ENCODE data around the gene LRMDA. TPM values are rescaled to one million over a fixed set of nuclear protein-coding genes. Genes with fewer than 3 reads are reported as not detected.
"Not testable (repeated sequence)": the region's sequence is repeated elsewhere in the genome, so short reads cannot be mapped to it uniquely, and the experiment has no call there.

The LRMDA gene
- total RNA-seq, 1 experiment from 2014 or later: not detected

GRCh38 chr10:75521194-75521829, 89.9 kb downstream of the LRMDA start:
- CTCF ChIA-PET; BruUV-seq (replicated peaks): not testable (repeated sequence)

GRCh38 chr10:75525067-75525466, 93.6 kb downstream of the LRMDA start:
- no peaks in the 10 kb centered on the region for H3K9me3 ChIP-seq (ENCODE audit: low read depth, low read length, poor library complexity, severe bottlenecking)
- ChIA-PET POLR2A (ENCODE audit: low non-redundant PET) (no interaction called here), CTCF (no interaction called here)
- DNase-seq (ENCODE audit: low spot score): no peak
- intact Hi-C loops (cut with micrococcal nuclease; ENCODE audit: unreplicated experiment): no loop called here
- H3K36me3 ChIP-seq (ENCODE audit: insufficient read depth, low read length, poor library complexity, severe bottlenecking): no peaks in the 10 kb centered on the region
- H3K27ac ChIP-seq (ENCODE audit: low read depth, low read length, poor library complexity, severe bottlenecking): no peak overlapping the region
- BruUV-seq (replicated peaks): no TSS peak
- H3K27me3 ChIP-seq (replicated peaks; ENCODE audit: insufficient read depth, low read depth, low read length, poor library complexity): peaks cover 11% of the 10 kb centered on the region
- no peak overlapping the region for H3K4me3 ChIP-seq (ENCODE audit: low read depth, low read length, poor library complexity, severe bottlenecking)
- TF ChIP-seq CTCF (conservative IDR thresholded peaks at IDR 0.05; ENCODE audit: low read depth, low read length) (no peak), EZH2 (IDR thresholded peaks at IDR 0.05; ENCODE audit: borderline replicate concordance, low read depth, low read length, poor library complexity, severe bottlenecking) (no peak)
- H3K4me1 ChIP-seq (ENCODE audit: insufficient read depth, low read length, poor library complexity, severe bottlenecking): no peaks in the 10 kb centered on the region

More at GRCh38 chr10:75521194-75521829, 89.9 kb downstream of the LRMDA start:
- peaks cover 12% of the 10 kb centered on the region for H3K27me3 ChIP-seq (replicated peaks; ENCODE audit: insufficient read depth, low read depth, low read length, poor library complexity)
- H3K27ac ChIP-seq (ENCODE audit: low read depth, low read length, poor library complexity, severe bottlenecking); H3K4me3 ChIP-seq (ENCODE audit: low read depth, low read length, poor library complexity, severe bottlenecking); H3K36me3 ChIP-seq (ENCODE audit: insufficient read depth, low read length, poor library complexity, severe bottlenecking); POLR2A ChIA-PET (ENCODE audit: low non-redundant PET); intact Hi-C loops (cut with micrococcal nuclease; ENCODE audit: unreplicated experiment); DNase-seq (ENCODE audit: low spot score); H3K9me3 ChIP-seq (ENCODE audit: low read depth, low read length, poor library complexity, severe bottlenecking); H3K4me1 ChIP-seq (ENCODE audit: insufficient read depth, low read length, poor library complexity, severe bottlenecking): not testable (repeated sequence)

- H3K4me3 ChIP-seq (ENCODE audit: low read depth, low read length, poor library complexity, severe bottlenecking): no peak overlapping the region
- no peak for TF ChIP-seq EZH2 (IDR thresholded peaks at IDR 0.05; ENCODE audit: borderline replicate concordance, low read depth, low read length, poor library complexity, severe bottlenecking)
- TF ChIP-seq CTCF (conservative IDR thresholded peaks at IDR 0.05; ENCODE audit: low read depth, low read length): no peak
- no peaks in the 10 kb centered on the region for H3K4me1 ChIP-seq (ENCODE audit: insufficient read depth, low read length, poor library complexity, severe bottlenecking)
- intact Hi-C loops (cut with micrococcal nuclease; ENCODE audit: unreplicated experiment): no loop called here
- peaks cover 6% of the 10 kb centered on the region for H3K27me3 ChIP-seq (replicated peaks; ENCODE audit: insufficient read depth, low read depth, low read length, poor library complexity)
- no TSS peak for BruUV-seq (replicated peaks)
- H3K9me3 ChIP-seq (ENCODE audit: low read depth, low read length, poor library complexity, severe bottlenecking): no peaks in the 10 kb centered on the region
- no peak overlapping the region for H3K27ac ChIP-seq (ENCODE audit: low read depth, low read length, poor library complexity, severe bottlenecking)
- ChIA-PET CTCF (no interaction called here), POLR2A (ENCODE audit: low non-redundant PET) (no interaction called here)
- no peak for DNase-seq (ENCODE audit: low spot score)
- H3K36me3 ChIP-seq (ENCODE audit: insufficient read depth, low read length, poor library complexity, severe bottlenecking): no peaks in the 10 kb centered on the region
Observed at GRCh38 chr10:75525646-75526045, 94.2 kb downstream of the LRMDA start.

- no peak overlapping the region for H3K27ac ChIP-seq (ENCODE audit: low read depth, low read length, poor library complexity, severe bottlenecking)
- no peak for DNase-seq (ENCODE audit: low spot score)
- no peaks in the 10 kb centered on the region for H3K4me1 ChIP-seq (ENCODE audit: insufficient read depth, low read length, poor library complexity, severe bottlenecking)
- ChIA-PET CTCF (no interaction called here), POLR2A (ENCODE audit: low non-redundant PET) (no interaction called here)
- no peak overlapping the region for H3K4me3 ChIP-seq (ENCODE audit: low read depth, low read length, poor library complexity, severe bottlenecking)
- intact Hi-C loops (cut with micrococcal nuclease; ENCODE audit: unreplicated experiment): no loop called here
- H3K36me3 ChIP-seq (ENCODE audit: insufficient read depth, low read length, poor library complexity, severe bottlenecking): no peaks in the 10 kb centered on the region
- no TSS peak for BruUV-seq (replicated peaks)
- H3K27me3 ChIP-seq (replicated peaks; ENCODE audit: insufficient read depth, low read depth, low read length, poor library complexity): peaks cover under 1% of the 10 kb centered on the region
- TF ChIP-seq CTCF (conservative IDR thresholded peaks at IDR 0.05; ENCODE audit: low read depth, low read length) (no peak), EZH2 (IDR thresholded peaks at IDR 0.05; ENCODE audit: borderline replicate concordance, low read depth, low read length, poor library complexity, severe bottlenecking) (no peak)
- no peaks in the 10 kb centered on the region for H3K9me3 ChIP-seq (ENCODE audit: low read depth, low read length, poor library complexity, severe bottlenecking)
Observed at GRCh38 chr10:75527542-75527941, 96.1 kb downstream of the LRMDA start.
